HG02623 (cell line): Measurements from ENCODE around the gene CPNE9.

ENCODE experiments used
- ATAC-seq: cut with Tn5 transposase; IDR thresholded peaks from one replicate; pipeline ENCODE4 v1.9.1; 2021; ENCODE audit warnings: moderate library complexity; ENCODE audit not compliant: unreplicated experiment

Gene CPNE9

GRCh38 chr3:9776896-9777693, 73.5 kb downstream of the CPNE9 start:
- no peak for ATAC-seq

- no peak for ATAC-seq
These were observed 74.0 kb downstream of the CPNE9 start for GRCh38 chr3:9777694-9778021.

DNA sequence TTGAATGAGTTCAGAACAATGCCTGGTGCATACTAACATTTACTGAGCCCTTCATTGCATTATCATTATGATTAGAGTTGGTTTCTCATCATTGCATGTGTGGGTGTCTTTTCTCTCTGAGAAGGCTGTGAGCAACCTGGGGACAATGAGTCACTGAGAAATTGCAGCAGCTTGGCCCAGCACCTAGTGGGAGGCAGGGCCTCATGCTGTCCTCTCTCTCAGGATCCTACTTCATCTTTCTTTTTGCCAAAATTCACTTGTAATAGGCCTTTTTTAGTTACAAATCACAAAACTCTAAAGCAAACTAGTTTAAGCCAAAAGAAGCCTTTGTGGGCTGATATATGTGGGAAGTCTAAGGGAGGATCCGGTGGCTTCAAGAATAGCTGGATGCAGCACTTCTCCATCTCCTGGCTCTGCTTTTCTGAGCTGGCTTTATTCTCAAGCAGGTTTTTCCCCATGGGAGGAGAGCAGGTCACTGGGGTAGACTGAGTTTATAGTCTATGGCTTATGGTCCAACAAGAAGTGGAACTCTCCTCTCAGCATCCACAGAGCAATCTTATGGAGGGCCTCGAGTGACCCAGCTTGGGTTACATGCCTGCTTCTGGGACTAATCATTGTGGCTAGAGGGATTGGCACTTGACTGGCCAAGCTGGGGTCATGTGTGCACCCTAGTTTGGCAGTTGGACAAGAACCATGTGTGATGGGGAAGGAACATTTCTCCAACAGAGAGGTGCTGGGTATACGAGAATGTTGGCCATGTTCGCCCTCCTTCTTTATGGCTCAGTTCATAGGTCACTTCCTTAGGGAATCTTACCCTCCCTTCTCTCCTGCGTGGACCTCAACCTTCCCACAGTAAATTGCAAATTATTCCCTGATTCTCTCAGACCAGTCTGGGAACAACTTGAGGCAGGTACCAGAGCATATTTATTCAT, 74.8 kb downstream of the CPNE9 start:
- no peak for ATAC-seq

- ATAC-seq: no peak
These were observed 75.5 kb downstream of the CPNE9 start for GRCh38 chr3:9779075-9779593.
